Transverse colon (tissue), 4 donors: ENCODE data around the gene CDYL.

ENCODE experiments used
- CTCF ChIP-seq, 5 experiments: fragments of 200-600 bp in 3 of 5; fragments of 450-650 bp in 2 of 5; sonication (generic) in 3 of 5; IDR thresholded peaks; 1 replicate in 2 of 5; 2 replicates in 3 of 5; pipeline ENCODE4 v1.5.1; 2016 to 2017; ENCODE audit warnings: antibody characterized with exemption in 5 of 5, inconsistent platforms in 3 of 5, mild to moderate bottlenecking in 2 of 5, moderate library complexity in 1 of 5
- POLR2A ChIP-seq: fragments of 450-650 bp; IDR thresholded peaks from one replicate; pipeline ENCODE4 v1.6.1; 2016; ENCODE audit warnings: antibody characterized with exemption, mild to moderate bottlenecking, moderate library complexity
- POLR2AphosphoS5 ChIP-seq, 3 donors: sonication (generic); formaldehyde crosslinking; IDR thresholded peaks; one replicate each; pipeline ENCODE4 v1.6.1; 2016; ENCODE audit warnings: antibody characterized with exemption in 3 of 3

- no peak for TF ChIP-seq CTCF (IDR thresholded peaks at IDR 0.05)
- TF ChIP-seq POLR2A: no peak
- TF ChIP-seq POLR2AphosphoS5 (IDR thresholded peaks at IDR 0.05): no peak
These were observed 189.6 kb downstream of the CDYL start for GRCh38 chr6:4965562-4966389.
